Measurements from ENCODE around the gene NANP. TPM values are rescaled to one million over a fixed set of nuclear protein-coding genes. Genes with fewer than 3 reads are reported as not detected.

Gene NANP
- total RNA-seq, 1 experiment from 2014 or later: 2.5 TPM

DNA sequence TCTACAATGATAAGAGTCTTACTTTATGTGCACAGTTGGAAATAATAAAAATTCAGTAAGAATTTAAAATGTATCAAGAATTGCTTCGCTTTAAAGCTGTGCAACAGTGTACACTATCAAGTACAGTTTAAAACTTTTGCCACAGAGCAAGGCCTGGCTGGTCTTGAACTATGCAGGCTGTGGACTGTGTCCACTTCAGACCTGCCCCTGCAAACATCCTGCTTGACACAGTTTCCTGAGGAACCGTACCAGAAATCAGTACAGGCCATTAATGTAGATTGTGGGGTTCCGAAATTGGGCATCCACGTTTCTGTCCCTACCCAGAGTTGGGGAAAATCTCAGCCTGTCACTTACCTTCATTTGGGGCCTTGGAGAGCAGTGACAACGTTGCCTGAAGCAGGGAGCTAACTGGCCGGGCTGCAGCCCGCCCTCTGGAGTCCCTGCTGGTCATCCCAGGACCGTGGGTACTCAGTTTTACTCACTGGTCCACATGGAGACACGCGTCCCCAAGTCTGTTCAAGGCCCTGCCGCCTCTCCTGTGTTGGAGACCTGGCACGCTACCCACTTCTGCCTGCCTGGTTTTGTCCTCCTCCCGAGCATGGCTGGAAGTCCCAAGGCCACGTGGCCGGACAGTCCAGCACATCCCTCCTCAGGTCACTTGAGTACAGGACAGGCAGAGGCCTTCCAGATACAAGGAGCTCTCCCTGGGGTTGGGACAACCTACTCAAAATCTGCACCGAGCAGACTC is 46.9 kb downstream of the NANP start:
- Mint-ChIP-seq H3K36me3 (ENCODE audit: insufficient read depth, unreplicated experiment) (no peaks in the 10 kb centered on the region), H3K4me3 (ENCODE audit: low read depth, unreplicated experiment) (no peak overlapping the region), H3K27me3 (ENCODE audit: unreplicated experiment) (no peaks in the 10 kb centered on the region), H3K27ac (ENCODE audit: unreplicated experiment) (no peak overlapping the region), H3K9me3 (ENCODE audit: low read depth, unreplicated experiment) (no peaks in the 10 kb centered on the region), H3K4me1 (ENCODE audit: low read depth, unreplicated experiment) (no peaks in the 10 kb centered on the region)
- DNase-seq: no peak
- intact Hi-C loops (cut with micrococcal nuclease; ENCODE audit: unreplicated experiment): no loop called here
- TF ChIP-seq, protein P1, sequence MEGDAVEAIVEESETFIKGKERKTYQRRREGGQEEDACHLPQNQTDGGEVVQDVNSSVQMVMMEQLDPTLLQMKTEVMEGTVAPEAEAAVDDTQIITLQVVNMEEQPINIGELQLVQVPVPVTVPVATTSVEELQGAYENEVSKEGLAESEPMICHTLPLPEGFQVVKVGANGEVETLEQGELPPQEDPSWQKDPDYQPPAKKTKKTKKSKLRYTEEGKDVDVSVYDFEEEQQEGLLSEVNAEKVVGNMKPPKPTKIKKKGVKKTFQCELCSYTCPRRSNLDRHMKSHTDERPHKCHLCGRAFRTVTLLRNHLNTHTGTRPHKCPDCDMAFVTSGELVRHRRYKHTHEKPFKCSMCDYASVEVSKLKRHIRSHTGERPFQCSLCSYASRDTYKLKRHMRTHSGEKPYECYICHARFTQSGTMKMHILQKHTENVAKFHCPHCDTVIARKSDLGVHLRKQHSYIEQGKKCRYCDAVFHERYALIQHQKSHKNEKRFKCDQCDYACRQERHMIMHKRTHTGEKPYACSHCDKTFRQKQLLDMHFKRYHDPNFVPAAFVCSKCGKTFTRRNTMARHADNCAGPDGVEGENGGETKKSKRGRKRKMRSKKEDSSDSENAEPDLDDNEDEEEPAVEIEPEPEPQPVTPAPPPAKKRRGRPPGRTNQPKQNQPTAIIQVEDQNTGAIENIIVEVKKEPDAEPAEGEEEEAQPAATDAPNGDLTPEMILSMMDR (IDR thresholded peaks at IDR 0.05; ENCODE audit: unreplicated experiment): no peak
- no TSS peak for BruUV-seq (replicated peaks)
- CTCF ChIA-PET: interaction anchor here (0.6 kb wide), 1 partner anchor 34 kb away, joined by 3 read pairs; no protein-coding TSS in a partner anchor

GRCh38 chr20:25574411-25574810 is 49.4 kb downstream of the NANP start:
- DNase-seq: peak; percentile 0
- no peak overlapping the region for H3K4me3 Mint-ChIP-seq (ENCODE audit: low read depth, unreplicated experiment)
- H3K27me3 Mint-ChIP-seq (ENCODE audit: unreplicated experiment): no peaks in the 10 kb centered on the region
- no peak overlapping the region for H3K27ac Mint-ChIP-seq (ENCODE audit: unreplicated experiment)
- intact Hi-C loops (cut with micrococcal nuclease; ENCODE audit: unreplicated experiment): no loop called here
- CTCF ChIA-PET: no interaction called here
- H3K9me3 Mint-ChIP-seq (ENCODE audit: low read depth, unreplicated experiment): no peaks in the 10 kb centered on the region
- H3K36me3 Mint-ChIP-seq (ENCODE audit: insufficient read depth, unreplicated experiment): no peaks in the 10 kb centered on the region
- BruUV-seq (replicated peaks): no TSS peak
- H3K4me1 Mint-ChIP-seq (ENCODE audit: low read depth, unreplicated experiment): no peaks in the 10 kb centered on the region
- TF ChIP-seq, protein P1 (IDR thresholded peaks at IDR 0.05; ENCODE audit: unreplicated experiment): no peak

GRCh38 chr20:25573288-25574251 is 50.2 kb downstream of the NANP start:
- no peaks in the 10 kb centered on the region for H3K4me1 Mint-ChIP-seq (ENCODE audit: low read depth, unreplicated experiment)
- H3K36me3 Mint-ChIP-seq (ENCODE audit: insufficient read depth, unreplicated experiment): no peaks in the 10 kb centered on the region
- no TSS peak for BruUV-seq (replicated peaks)
- TF ChIP-seq, protein P1 (IDR thresholded peaks at IDR 0.05; ENCODE audit: unreplicated experiment): no peak
- H3K27ac Mint-ChIP-seq (ENCODE audit: unreplicated experiment): no peak overlapping the region
- no peaks in the 10 kb centered on the region for H3K27me3 Mint-ChIP-seq (ENCODE audit: unreplicated experiment)
- H3K4me3 Mint-ChIP-seq (ENCODE audit: low read depth, unreplicated experiment): no peak overlapping the region
- intact Hi-C loops (cut with micrococcal nuclease; ENCODE audit: unreplicated experiment): no loop called here
- CTCF ChIA-PET: no interaction called here
- H3K9me3 Mint-ChIP-seq (ENCODE audit: low read depth, unreplicated experiment): no peaks in the 10 kb centered on the region
- no peak for DNase-seq

DNA sequence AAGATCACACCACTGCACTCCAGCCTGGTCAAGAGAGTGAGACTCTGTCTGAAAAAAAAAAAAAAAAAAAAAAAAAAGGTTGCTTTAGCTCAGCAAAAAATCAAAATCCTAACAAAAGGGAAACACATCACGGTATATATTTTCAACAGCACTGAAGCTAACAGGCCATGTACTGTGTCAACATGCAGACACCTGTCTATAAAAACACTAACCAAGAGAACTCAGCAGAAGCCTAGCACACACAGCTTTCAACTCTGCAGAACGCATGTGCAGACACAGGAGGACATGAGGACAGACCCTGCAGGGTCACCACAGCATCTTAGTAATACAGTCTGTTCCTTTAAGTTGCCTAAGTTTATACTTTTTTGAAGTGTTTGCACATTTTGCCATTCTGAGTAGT is 52.0 kb downstream of the NANP start:
- no peak overlapping the region for H3K27ac Mint-ChIP-seq (ENCODE audit: unreplicated experiment)
- no peaks in the 10 kb centered on the region for H3K36me3 Mint-ChIP-seq (ENCODE audit: insufficient read depth, unreplicated experiment)
- intact Hi-C loops (cut with micrococcal nuclease; ENCODE audit: unreplicated experiment): no loop called here
- H3K4me1 Mint-ChIP-seq (ENCODE audit: low read depth, unreplicated experiment): no peaks in the 10 kb centered on the region
- no peaks in the 10 kb centered on the region for H3K9me3 Mint-ChIP-seq (ENCODE audit: low read depth, unreplicated experiment)
- CTCF ChIA-PET: no interaction called here
- BruUV-seq (replicated peaks): no TSS peak
- no peak for DNase-seq
- no peak overlapping the region for H3K4me3 Mint-ChIP-seq (ENCODE audit: low read depth, unreplicated experiment)
- TF ChIP-seq, protein P1 (IDR thresholded peaks at IDR 0.05; ENCODE audit: unreplicated experiment): no peak
- no peaks in the 10 kb centered on the region for H3K27me3 Mint-ChIP-seq (ENCODE audit: unreplicated experiment)

All from Calu3 (cell line).